Transverse colon (tissue), 4 donors: ENCODE data around the gene RSBN1. TPM values are rescaled to one million over a fixed set of nuclear protein-coding genes. Genes with fewer than 3 reads are reported as not detected.

Experiments
- DNase-seq: peaks from one replicate; pipeline ENCODE4 v3.0.0-alpha.2; 2019
- H3K27ac ChIP-seq, 4 donors: fragments of 200-600 bp; sonication (generic); 2 replicates each; pipeline ENCODE4 v1.5.1; 2016 to 2018; ENCODE audit warnings: inconsistent platforms in 4 of 4
- H3K27me3 ChIP-seq: fragments of 200-600 bp; sonication (generic); 2 replicates; pipeline ENCODE4 v1.5.1; 2017; ENCODE audit warnings: inconsistent platforms
- H3K36me3 ChIP-seq, 4 donors: fragments of 200-600 bp; sonication (generic); 2 replicates each; pipeline ENCODE4 v1.5.1; 2017 to 2019; ENCODE audit warnings: inconsistent platforms in 4 of 4
- H3K4me1 ChIP-seq, 4 donors: fragments of 200-600 bp; sonication (generic); 2 replicates each; pipeline ENCODE4 v1.5.1; 2017 to 2020; ENCODE audit warnings: inconsistent platforms in 4 of 4
- H3K4me3 ChIP-seq, 4 donors: fragments of 200-600 bp; sonication (generic); 1 replicate in 1 of 4; 2 replicates in 3 of 4; pipeline versions ENCODE4 v1.5.1 to v1.6.1; 2017 to 2019; ENCODE audit warnings: inconsistent platforms in 4 of 4
- H3K9me3 ChIP-seq, 2 donors: fragments of 200-600 bp; sonication (generic); 2 replicates each; pipeline ENCODE4 v1.5.1; 2017 to 2019; ENCODE audit warnings: inconsistent platforms in 2 of 2
- CTCF ChIP-seq, 5 experiments: fragments of 200-600 bp in 3 of 5; fragments of 450-650 bp in 2 of 5; sonication (generic) in 3 of 5; IDR thresholded peaks; 1 replicate in 2 of 5; 2 replicates in 3 of 5; pipeline ENCODE4 v1.5.1; 2016 to 2017; ENCODE audit warnings: antibody characterized with exemption in 5 of 5, inconsistent platforms in 3 of 5, mild to moderate bottlenecking in 2 of 5, moderate library complexity in 1 of 5
- EP300 ChIP-seq: sonication (generic); formaldehyde crosslinking; IDR thresholded peaks from one replicate; pipeline ENCODE4 v1.6.1; 2017; ENCODE audit warnings: antibody characterized with exemption, low read depth
- POLR2A ChIP-seq: fragments of 450-650 bp; IDR thresholded peaks from one replicate; pipeline ENCODE4 v1.6.1; 2016; ENCODE audit warnings: antibody characterized with exemption, mild to moderate bottlenecking, moderate library complexity
- POLR2AphosphoS5 ChIP-seq, 3 donors: sonication (generic); formaldehyde crosslinking; IDR thresholded peaks; one replicate each; pipeline ENCODE4 v1.6.1; 2016; ENCODE audit warnings: antibody characterized with exemption in 3 of 3
- WGBS, 2 donors: methylation state at CpG; one replicate each; pipeline ENCODE4 v1.1.5; 2018; ENCODE audit warnings: low coverage in 1 of 2; 5-methylcytosine and 5-hydroxymethylcytosine counted together
- in situ Hi-C, 4 donors: fragments of 200-750 bp; cut with MboI; loops; one replicate each; pipeline versions ENCODE4 v1.15.0 to v1.15.1; 2017; ENCODE audit warnings: low sequenced_read_pairs in 3 of 4, low pct_ligation_motif_present in 1 of 4, low pct_unique_long_range_greater_than_20kb in 1 of 4
- intact Hi-C: fragments of 100-400 bp; cut with DNase I; formaldehyde crosslinking; loops from one replicate; pipeline ENCODE4 v1.15.1; 2023; ENCODE audit warnings: low total_unique reads
- total RNA-seq, 4 donors: library from RNA; depleted of rRNA; stranded (reverse); fragments of >200 nt; gene quantifications; one replicate each; pipeline ENCODE4 v1.1.0, GENCODE V29; 2016

The RSBN1 gene
- total RNA-seq, 4 donors from 2014 or later, result 26.6 to 42.7 (median 31.8) TPM

GRCh38 chr1:113849072-113849471, 36.8 kb upstream of the RSBN1 start:
- Histone ChIP-seq H3K4me1 (no peaks in the 10 kb centered on the region), H3K36me3 (no peaks in the 10 kb centered on the region), H3K9me3 (peaks cover 3 to 5% of the 10 kb centered on the region in 2 donors), H3K27ac (no peak overlapping the region), H3K27me3 (no peaks in the 10 kb centered on the region), H3K4me3 (no peak overlapping the region)
- no peak for TF ChIP-seq POLR2AphosphoS5 (IDR thresholded peaks at IDR 0.05)
- no peak for TF ChIP-seq CTCF (IDR thresholded peaks at IDR 0.05)
- no peak for TF ChIP-seq EP300
- no peak for TF ChIP-seq POLR2A
- intact Hi-C loops (no loop called here), in situ Hi-C loops (loop anchor here (25.0 kb wide), 2 partner anchors 88 to 438 kb away; partner anchors contain the start of gene HIPK1 (in 1 of the 4))
- no peak for DNase-seq

- H3K4me1 ChIP-seq, result no peaks in the 10 kb centered on the region
- no peak for TF ChIP-seq EP300
- TF ChIP-seq POLR2AphosphoS5 (IDR thresholded peaks at IDR 0.05), result no peak
- TF ChIP-seq CTCF (IDR thresholded peaks at IDR 0.05), result no peak
- no peak for TF ChIP-seq POLR2A
- no peak overlapping the region for H3K27ac ChIP-seq
- no peak for DNase-seq
- peaks cover 3 to 5% of the 10 kb centered on the region in 2 donors for H3K9me3 ChIP-seq
- in situ Hi-C loops, result loop anchor here (25.0 kb wide), 2 partner anchors 91 to 441 kb away; partner anchors contain the start of gene HIPK1 (in 1 of the 4)
- WGBS, 2 donors, result 79 to 90% methylated on average over 1 to 2 of the region's 2 CpGs
- no peaks in the 10 kb centered on the region for H3K27me3 ChIP-seq
- intact Hi-C loops, result no loop called here
- H3K4me3 ChIP-seq, result no peak overlapping the region
- no peaks in the 10 kb centered on the region for H3K36me3 ChIP-seq
Observed at GRCh38 chr1:113846391-113847035, 34.2 kb upstream of the RSBN1 start.

GRCh38 chr1:113836534-113836933, 24.3 kb upstream of the RSBN1 start:
- H3K9me3 ChIP-seq, result no peaks in the 10 kb centered on the region
- 80 to 96% methylated on average over 1 of the region's 1 CpG for WGBS, 2 donors
- in situ Hi-C loops (loop anchor here (10.0 to 25.0 kb wide), 3 partner anchors 68 to 451 kb away; partner anchors contain the start of genes AP4B1 (in 1 of the 4), DCLRE1B (in 1 of the 4) and HIPK1 (in 1 of the 4)), intact Hi-C loops (loop anchor here (5.0 kb wide), 1 partner anchor 66 kb away; the partner anchor contains the start of gene AP4B1)
- H3K27me3 ChIP-seq, result no peaks in the 10 kb centered on the region
- TF ChIP-seq CTCF (IDR thresholded peaks at IDR 0.05) (no peak), POLR2AphosphoS5 (IDR thresholded peaks at IDR 0.05) (no peak), EP300 (no peak), POLR2A (no peak)
- no peak for DNase-seq
- H3K27ac ChIP-seq, result no peak overlapping the region
- H3K4me1 ChIP-seq, result peaks cover 0 to 8% (median 0%) of the 10 kb centered on the region in 4 donors
- peaks cover 0 to 5% (median 0%) of the 10 kb centered on the region in 4 donors for H3K36me3 ChIP-seq
- H3K4me3 ChIP-seq, result no peak overlapping the region

GRCh38 chr1:113835686-113836290, 23.5 kb upstream of the RSBN1 start:
- Histone ChIP-seq H3K36me3 (peaks cover 0 to 5% (median 0%) of the 10 kb centered on the region in 4 donors), H3K4me3 (no peak overlapping the region), H3K27ac (no peak overlapping the region), H3K27me3 (no peaks in the 10 kb centered on the region), H3K4me1 (peaks cover 0 to 8% (median 0%) of the 10 kb centered on the region in 4 donors), H3K9me3 (no peaks in the 10 kb centered on the region)
- WGBS, 2 donors, result 5 to 12% methylated on average over 4 of the region's 4 CpGs
- intact Hi-C loops (loop anchor here (5.0 kb wide), 1 partner anchor 67 kb away; the partner anchor contains the start of gene AP4B1), in situ Hi-C loops (loop anchor here (10.0 to 25.0 kb wide), 3 partner anchors 69 to 452 kb away; partner anchors contain the start of genes AP4B1 (in 1 of the 4), DCLRE1B (in 1 of the 4) and HIPK1 (in 1 of the 4))
- DNase-seq, result no peak
- TF ChIP-seq EP300, result no peak
- peak; percentile 62 to 77 (median 67) for TF ChIP-seq CTCF (IDR thresholded peaks at IDR 0.05)
